BJ (cell line): Measurements from ENCODE around the gene SLC8A3. TPM values are rescaled to one million over a fixed set of nuclear protein-coding genes. Genes with fewer than 3 reads are reported as not detected.

Experiments used
- CTCF ChIA-PET: fragments of 350-600 bp; formaldehyde crosslinking; extraction: SDS; loops from one replicate; lab custom pipeline; 2021; ENCODE audit warnings: antibody characterized with exemption, inconsistent platforms; lab: Yijun Ruan, JAX
- POLR2A ChIA-PET: fragments of 300-600 bp; sonication (Branson Sonifier 250); formaldehyde crosslinking; extraction: SDS; loops from one replicate; lab custom pipeline; 2021; ENCODE audit warnings: antibody characterized with exemption; lab: Charles Lee
- DNase-seq: peaks from one replicate; pipeline ENCODE4 v3.0.0-alpha.2; 2011; ENCODE audit warnings: low read depth
- H3K27me3 ChIP-seq: 2 replicates; pipeline ENCODE4 v1.6.0; 2011; ENCODE audit warnings: low read length; ENCODE audit not compliant: control insufficient read depth, insufficient read depth
- H3K36me3 ChIP-seq: 2 replicates; pipeline ENCODE4 v1.5.1; 2011; ENCODE audit warnings: low read length; ENCODE audit not compliant: control insufficient read depth, insufficient read depth
- H3K4me3 ChIP-seq: 2 replicates; pipeline ENCODE4 v1.5.1; 2011; ENCODE audit warnings: low read depth, mild to moderate bottlenecking, control low read depth, low read length
- polyA plus RNA-seq: library from polyadenylated mRNA; depleted of rRNA; stranded (reverse); fragments of >200 nt; gene quantifications from 2 replicates; pipeline ENCODE4 v1.2.3, GENCODE V29; 2011
- TF ChIP-seq, protein P1 (sequence below): IDR thresholded peaks from 2 replicates; pipeline ENCODE4 v1.5.1; 2011; ENCODE audit warnings: low read depth, mild to moderate bottlenecking, control low read depth, inconsistent platforms, low read length, moderate library complexity; ENCODE audit not compliant: insufficient read depth

The SLC8A3 gene
- polyA plus RNA-seq, 1 experiment: 0.07 TPM

- CTCF ChIA-PET: interaction anchor here (3.1 kb wide), 1 partner anchor 224 kb away, joined by 9 read pairs; no protein-coding TSS in a partner anchor
- TF ChIP-seq, protein P1, sequence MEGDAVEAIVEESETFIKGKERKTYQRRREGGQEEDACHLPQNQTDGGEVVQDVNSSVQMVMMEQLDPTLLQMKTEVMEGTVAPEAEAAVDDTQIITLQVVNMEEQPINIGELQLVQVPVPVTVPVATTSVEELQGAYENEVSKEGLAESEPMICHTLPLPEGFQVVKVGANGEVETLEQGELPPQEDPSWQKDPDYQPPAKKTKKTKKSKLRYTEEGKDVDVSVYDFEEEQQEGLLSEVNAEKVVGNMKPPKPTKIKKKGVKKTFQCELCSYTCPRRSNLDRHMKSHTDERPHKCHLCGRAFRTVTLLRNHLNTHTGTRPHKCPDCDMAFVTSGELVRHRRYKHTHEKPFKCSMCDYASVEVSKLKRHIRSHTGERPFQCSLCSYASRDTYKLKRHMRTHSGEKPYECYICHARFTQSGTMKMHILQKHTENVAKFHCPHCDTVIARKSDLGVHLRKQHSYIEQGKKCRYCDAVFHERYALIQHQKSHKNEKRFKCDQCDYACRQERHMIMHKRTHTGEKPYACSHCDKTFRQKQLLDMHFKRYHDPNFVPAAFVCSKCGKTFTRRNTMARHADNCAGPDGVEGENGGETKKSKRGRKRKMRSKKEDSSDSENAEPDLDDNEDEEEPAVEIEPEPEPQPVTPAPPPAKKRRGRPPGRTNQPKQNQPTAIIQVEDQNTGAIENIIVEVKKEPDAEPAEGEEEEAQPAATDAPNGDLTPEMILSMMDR: no peak
- Histone ChIP-seq H3K4me3 (no peak overlapping the region), H3K27me3 (no peaks in the 10 kb centered on the region), H3K36me3 (no peaks in the 10 kb centered on the region)
- POLR2A ChIA-PET: no interaction called here
- no peak for DNase-seq
Observed at GRCh38 chr14:70093156-70093555, 95.6 kb downstream of the SLC8A3 start.

DNA sequence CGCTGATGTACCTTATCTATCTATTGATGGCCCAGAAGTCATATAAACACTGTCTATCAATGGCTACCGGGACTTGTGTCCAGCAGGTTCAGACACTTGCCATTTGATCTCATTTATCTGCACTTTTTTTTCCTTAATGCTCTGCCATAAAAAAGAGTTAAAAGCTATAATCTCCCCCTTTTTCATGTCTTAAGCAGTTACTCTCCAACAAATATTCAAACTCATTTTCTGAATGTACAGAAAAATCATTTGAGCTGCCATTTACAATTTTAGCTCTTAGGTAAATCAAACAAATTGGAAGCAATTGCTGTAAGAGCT is 101.4 kb downstream of the SLC8A3 start:
- POLR2A ChIA-PET: interaction anchor here (0.5 kb wide), 1 partner anchor 162 kb away, joined by 4 read pairs; no protein-coding TSS in a partner anchor
- TF ChIP-seq, protein P1: no peak
- CTCF ChIA-PET: interaction anchor here (0.7 to 3.5 kb wide), 13 partner anchors 9 to 730 kb away, joined by 3 to 19 read pairs (median 3); no protein-coding TSS in a partner anchor
- no peak for DNase-seq
- Histone ChIP-seq H3K4me3 (no peak overlapping the region), H3K36me3 (no peaks in the 10 kb centered on the region), H3K27me3 (no peaks in the 10 kb centered on the region)

GRCh38 chr14:70086685-70087379 is 101.9 kb downstream of the SLC8A3 start:
- ChIA-PET CTCF (interaction anchor here (0.7 to 3.5 kb wide), 13 partner anchors 8 to 731 kb away, joined by 3 to 19 read pairs (median 3); no protein-coding TSS in a partner anchor), POLR2A (interaction anchor here (0.5 to 0.7 kb wide), 2 partner anchors 23 to 161 kb away, joined by 4 to 6 read pairs; no protein-coding TSS in a partner anchor)
- TF ChIP-seq, protein P1: peak; percentile 66
- DNase-seq: no peak
- Histone ChIP-seq H3K4me3 (no peak overlapping the region), H3K36me3 (no peaks in the 10 kb centered on the region), H3K27me3 (no peaks in the 10 kb centered on the region)

DNA sequence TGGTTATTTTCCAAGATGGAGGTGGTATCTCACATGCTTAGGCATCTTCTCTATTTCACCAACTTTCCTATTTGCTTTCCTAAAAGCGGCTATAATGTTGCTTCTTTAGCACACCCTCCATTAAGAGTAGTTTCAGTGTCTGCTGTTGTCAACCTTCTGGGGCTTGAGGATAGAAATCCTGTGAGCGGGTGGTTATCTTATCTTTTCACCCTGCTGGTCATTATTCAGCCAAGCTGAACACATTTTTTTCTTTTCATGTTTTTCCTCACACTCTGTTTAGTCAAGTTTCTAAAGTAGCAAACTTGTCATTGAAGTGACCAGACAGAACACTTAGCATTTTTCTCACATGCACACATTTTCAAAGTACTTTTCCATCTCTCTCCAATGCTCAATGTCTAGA is 104.5 kb downstream of the SLC8A3 start:
- ChIA-PET CTCF (interaction anchor here (1.7 to 3.5 kb wide), 3 partner anchors 11 to 484 kb away, joined by 5 to 19 read pairs (median 12); no protein-coding TSS in a partner anchor), POLR2A (no interaction called here)
- no peak for DNase-seq
- TF ChIP-seq, protein P1: no peak
- no peaks in the 10 kb centered on the region for H3K27me3 ChIP-seq
- H3K36me3 ChIP-seq: no peaks in the 10 kb centered on the region
- no peak overlapping the region for H3K4me3 ChIP-seq

GRCh38 chr14:70082394-70082793 is 106.4 kb downstream of the SLC8A3 start:
- ChIA-PET POLR2A (no interaction called here), CTCF (interaction anchor here (1.6 to 3.0 kb wide), 3 partner anchors 9 to 235 kb away, joined by 4 to 12 read pairs (median 6); no protein-coding TSS in a partner anchor)
- TF ChIP-seq, protein P1: no peak
- no peak for DNase-seq
- no peaks in the 10 kb centered on the region for H3K27me3 ChIP-seq
- H3K36me3 ChIP-seq: no peaks in the 10 kb centered on the region
- no peak overlapping the region for H3K4me3 ChIP-seq
